HG02588 (cell line): ENCODE measurements around the gene MYH9.
"Not testable (repeated sequence)": the region's sequence is repeated elsewhere in the genome, so short reads cannot be mapped to it uniquely, and the experiment has no call there.

Source experiments
- ATAC-seq: cut with Tn5 transposase; IDR thresholded peaks from one replicate; pipeline ENCODE4 v1.9.1; 2021; ENCODE audit warnings: mild to moderate bottlenecking, moderate library complexity; ENCODE audit not compliant: unreplicated experiment

MYH9 gene

GRCh38 chr22:36387959-36388726 lies at the start of gene MYH9:
MYH9 (minus strand) TSS chr22:36387967; CDS start chr22:36349236, 38,731 bp downstream.
- peak; percentile 61 for ATAC-seq

GRCh38 chr22:36435516-36436415 lies 48.0 kb upstream of the MYH9 start:
- ATAC-seq: no peak

GRCh38 chr22:36433318-36434231 lies 45.8 kb upstream of the MYH9 start:
- no peak for ATAC-seq

- ATAC-seq: no peak
Measured at GRCh38 chr22:36432592-36433317, 45.0 kb upstream of the MYH9 start.

- ATAC-seq: no peak
Measured at GRCh38 chr22:36431977-36432376, 44.2 kb upstream of the MYH9 start.

GRCh38 chr22:36430863-36431262 lies 43.1 kb upstream of the MYH9 start:
- ATAC-seq: no peak

- ATAC-seq: not testable (repeated sequence)
Measured at GRCh38 chr22:36427952-36428351, 40.2 kb upstream of the MYH9 start.

- ATAC-seq: no peak
Measured at GRCh38 chr22:36425977-36426523, 38.3 kb upstream of the MYH9 start.

GRCh38 chr22:36424901-36425579 lies 37.3 kb upstream of the MYH9 start:
- ATAC-seq: no peak

GRCh38 chr22:36424466-36424865 lies 36.7 kb upstream of the MYH9 start:
- ATAC-seq: not testable (repeated sequence)

- ATAC-seq: no peak
Measured at GRCh38 chr22:36423461-36424404, 36.0 kb upstream of the MYH9 start.

GRCh38 chr22:36422287-36423014 lies 34.7 kb upstream of the MYH9 start:
- ATAC-seq: no peak

GRCh38 chr22:36419912-36420882 lies 32.4 kb upstream of the MYH9 start:
- no peak for ATAC-seq

- ATAC-seq: no peak
Measured at GRCh38 chr22:36419177-36419911, 31.6 kb upstream of the MYH9 start.

GRCh38 chr22:36417281-36417686 lies 29.5 kb upstream of the MYH9 start:
- no peak for ATAC-seq
